ENCODE results near the gene ZNF19.
A peak's percentile ranks its signal among the peaks of the same experiment; 100 is the strongest.

Gene ZNF19

DNA sequence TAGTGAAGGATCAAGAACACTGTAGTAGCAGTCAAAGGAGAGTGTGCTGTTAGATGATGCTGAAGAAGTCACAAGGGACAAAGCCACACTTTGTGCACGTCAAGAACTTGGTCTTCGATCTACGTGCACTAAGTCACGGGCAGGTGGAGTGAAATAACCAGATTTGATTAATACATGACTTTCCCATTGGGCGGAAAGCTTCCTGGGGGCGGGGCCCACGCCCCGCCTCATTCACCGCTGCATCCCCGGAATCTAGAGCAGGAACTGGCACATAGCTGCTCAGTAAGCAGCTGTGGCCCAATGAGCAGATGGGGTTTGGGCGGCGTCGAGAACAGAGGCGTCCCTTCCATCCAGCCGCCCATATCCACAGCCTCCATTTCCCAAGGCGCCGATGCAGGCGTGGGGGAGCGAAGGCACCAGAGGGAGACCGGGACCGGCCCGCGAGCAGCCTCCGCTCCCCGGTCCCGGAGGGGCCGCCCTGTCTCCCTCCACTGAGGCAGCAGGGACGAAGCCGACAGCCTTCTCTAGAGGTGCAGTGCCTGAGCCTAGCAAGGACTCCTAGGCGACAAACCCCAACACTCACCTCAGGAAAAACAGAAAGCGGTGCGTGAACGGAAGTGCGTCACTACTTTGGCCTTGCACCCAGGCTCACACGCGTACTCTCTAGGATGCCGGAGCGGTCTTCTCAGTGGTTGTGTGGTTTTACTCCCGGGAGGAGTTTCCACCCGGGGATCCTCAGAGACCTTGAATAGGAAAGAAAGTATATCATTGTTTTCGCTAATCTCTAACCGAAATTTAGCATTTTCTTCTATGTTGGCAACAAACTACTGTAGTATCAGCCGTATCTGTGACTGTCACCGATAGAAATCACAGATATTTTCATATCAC is 4.9 kb downstream of the ZNF19 start:
- peak; percentile 64 for DNase-seq

DNA sequence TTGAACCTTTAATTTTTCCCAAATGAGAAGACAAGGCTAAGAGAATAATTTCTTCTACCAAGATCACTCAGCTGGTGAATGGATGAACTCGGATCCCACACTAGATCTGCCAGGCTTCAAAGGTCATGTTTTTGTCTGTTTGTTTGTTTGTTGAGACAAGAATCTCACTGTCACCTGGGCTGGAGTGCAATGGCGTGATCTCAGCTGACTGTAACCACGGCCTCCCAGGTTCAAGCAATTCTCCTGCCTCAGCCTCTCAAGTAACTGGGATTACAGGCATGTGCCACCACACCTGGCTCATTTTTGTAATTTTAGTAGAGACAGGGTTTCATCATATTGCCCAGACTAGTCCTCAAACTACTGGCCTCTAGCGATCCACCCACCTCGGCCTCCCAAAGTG is 6.6 kb downstream of the ZNF19 start:
- no peak for DNase-seq

DNA sequence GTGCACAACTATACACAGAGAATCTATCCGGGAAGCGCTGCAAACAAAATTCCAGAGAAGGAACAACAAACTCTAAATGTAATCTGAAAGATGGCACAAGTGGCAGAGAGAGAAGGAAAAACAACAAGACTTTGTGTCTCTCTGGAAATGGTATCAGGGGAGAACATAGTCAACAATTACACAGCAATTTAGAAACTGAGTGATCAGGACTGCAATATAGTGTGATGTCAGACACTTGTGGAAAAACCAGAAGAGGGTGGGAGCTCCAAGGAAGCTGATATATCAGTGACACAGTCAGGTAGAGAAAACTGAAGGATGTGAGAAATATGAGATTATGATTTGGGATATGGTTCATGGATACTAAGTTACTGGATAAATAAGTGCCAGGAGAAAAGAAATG is 8.2 kb downstream of the ZNF19 start:
- no peak for DNase-seq

DNA sequence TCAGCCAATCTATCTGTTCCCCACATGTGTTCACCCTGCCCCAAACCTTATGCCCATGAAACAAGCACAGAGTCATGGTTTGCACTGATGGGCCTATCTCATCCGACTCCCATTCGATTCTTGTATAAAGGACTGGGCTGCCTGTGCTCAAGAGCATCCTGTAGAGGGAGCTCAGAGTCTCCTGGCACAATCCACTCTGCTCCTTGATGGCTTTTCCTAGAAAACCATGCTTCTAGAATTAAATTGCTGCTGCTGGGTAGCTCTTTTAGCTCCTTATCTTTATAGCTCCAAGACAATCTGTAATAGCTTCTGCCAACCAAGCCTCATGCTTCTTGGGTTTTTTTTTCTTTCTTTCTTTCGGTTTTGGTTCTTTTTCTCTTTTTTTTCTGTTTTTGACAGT is 9.7 kb downstream of the ZNF19 start:
- DNase-seq: no peak

DNA sequence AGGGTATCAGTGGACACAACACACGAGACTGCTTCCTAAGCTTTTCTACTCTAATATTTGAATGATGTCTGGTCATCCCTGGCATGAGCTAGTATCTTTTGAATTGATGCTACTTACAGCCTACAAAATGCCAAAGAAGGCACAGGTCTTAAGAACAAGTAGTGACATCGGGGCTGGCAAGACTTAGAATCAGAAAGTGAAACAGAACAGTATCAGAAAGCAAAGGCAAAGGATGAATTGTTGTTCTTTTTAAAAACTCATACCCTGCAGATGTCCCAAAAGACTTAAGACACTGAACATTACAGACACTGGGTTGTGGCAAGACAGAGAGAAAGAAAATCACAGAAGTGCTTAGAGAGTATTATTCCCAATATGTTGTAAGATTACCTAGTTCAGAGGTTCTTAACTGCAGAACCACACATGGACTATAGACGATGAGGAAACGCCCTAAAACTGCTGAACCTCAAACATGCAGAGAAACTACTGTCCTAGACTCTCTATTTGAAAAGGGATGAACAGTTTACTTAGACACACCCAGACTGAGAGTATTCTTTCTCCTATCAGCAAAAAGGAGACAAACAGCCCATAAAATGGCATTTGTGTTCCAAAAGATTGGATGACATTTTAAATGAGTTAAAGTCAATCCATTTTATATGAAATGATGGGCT is 12.5 kb downstream of the ZNF19 start:
- DNase-seq: no peak

DNA sequence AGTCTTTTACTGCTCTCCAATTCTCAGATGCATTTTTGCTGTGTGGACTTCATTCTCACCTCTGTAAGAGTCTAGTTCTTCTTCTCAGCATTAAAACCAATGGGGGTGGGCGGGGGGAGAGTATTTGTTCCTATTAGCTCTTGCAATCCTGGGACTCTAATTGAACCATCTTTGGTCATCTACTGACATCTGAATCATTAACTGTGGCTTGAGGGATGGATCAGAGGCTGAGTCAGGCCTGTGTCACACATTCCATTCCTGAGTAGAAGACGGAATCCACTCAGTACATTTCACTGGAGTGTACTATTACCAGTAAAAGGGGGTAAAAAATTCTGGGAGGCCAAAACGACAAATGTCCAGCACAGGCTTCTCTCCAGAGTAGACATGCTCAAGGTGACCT is 14.3 kb downstream of the ZNF19 start:
- DNase-seq: no peak

DNA sequence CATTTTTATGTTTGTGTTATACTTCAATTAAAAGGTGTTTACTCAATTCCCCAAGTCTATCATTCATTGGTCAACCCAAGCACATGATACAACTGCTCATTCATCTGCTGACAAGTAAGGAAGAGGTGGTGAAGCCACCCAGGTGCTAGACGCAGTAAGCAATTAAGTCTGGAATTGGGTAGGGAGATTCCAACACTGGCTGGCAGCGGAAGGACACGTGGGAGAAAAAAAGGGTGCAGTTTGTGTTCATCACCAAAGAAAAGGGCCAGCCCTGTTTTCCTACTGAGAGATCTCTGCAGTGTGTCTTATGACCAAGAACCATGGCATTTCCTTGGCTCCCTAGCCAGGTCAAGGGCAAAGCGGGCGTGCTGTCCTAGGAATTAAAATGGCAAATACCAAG is 15.2 kb downstream of the ZNF19 start:
- no peak for DNase-seq

DNA sequence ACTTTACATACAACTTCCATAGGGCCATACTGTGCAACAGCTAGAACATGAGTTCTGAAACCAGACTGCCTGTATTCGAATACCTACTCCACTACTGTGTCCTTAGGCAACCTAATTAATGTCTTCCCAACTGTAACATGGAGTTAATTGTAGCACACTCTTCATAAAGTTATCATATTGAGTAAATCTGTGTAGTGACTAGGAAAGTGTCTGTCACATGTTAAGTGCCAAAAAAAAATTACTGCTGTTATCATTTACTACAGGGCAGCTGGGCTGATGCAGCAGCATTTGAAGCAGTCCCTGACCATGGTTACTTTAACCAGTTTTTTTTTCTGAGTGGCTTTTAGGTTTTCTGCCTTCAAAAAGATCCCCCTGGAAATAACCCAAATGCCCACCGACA is 16.2 kb downstream of the ZNF19 start:
- no peak for DNase-seq

DNA sequence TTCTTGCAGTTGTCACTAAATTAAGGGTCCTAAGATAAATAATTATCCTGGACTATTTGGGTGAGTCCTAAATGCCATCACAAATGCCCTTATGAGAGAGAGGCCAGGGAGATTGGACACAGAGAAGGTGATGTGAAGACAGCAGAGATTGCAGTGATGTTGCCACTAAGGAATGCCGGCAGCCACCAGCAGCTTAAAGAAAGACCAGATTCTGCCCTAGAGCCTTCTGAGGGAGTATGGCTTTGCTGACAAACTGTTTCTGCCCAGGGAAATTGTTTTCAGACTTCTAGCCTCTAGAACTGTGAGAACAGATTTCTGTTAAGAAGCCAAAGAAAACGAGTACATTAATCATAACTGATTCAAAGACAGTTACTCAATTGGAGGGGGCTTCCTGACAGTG is 17.1 kb downstream of the ZNF19 start:
- DNase-seq: no peak

DNA sequence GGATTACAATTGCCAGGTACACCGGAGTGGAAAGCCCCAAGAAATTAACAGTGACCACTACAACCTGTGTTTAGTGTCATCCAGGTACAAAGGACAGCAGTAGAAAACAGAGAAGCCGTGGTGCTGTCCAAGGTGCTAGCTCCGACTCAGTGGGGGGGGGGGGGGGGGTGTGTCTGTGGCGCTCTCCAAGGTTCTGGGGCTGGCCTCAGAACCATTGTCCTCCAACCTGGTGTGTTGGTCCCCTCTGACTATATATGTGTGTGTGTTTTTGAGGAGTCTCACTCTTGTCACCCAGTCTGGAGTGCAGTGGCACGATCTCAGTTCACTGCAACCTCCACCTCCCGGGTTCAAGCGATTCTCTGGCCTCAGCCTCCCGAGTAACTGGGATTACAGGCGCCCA is 21.3 kb downstream of the ZNF19 start:
- DNase-seq: peak; percentile 7

DNA sequence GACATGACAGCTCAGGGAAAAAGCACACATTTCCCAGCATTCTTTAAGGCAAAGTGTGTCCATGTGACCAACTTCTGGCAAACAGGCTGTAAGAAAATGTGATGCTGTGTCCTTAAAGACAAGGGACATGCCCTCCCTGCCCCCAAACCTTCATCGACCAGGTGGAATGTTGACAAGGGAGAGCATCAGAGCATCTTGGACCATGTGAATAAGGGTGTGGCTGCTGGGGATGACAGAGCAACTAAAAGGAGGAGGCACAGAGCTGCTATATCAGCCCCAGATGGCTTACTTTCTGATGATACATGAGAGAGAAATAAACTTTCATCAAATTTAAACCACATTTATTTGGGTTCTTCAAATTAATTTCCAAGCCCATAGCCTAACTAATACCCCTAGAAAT is 24.9 kb downstream of the ZNF19 start:
- DNase-seq: no peak

DNA sequence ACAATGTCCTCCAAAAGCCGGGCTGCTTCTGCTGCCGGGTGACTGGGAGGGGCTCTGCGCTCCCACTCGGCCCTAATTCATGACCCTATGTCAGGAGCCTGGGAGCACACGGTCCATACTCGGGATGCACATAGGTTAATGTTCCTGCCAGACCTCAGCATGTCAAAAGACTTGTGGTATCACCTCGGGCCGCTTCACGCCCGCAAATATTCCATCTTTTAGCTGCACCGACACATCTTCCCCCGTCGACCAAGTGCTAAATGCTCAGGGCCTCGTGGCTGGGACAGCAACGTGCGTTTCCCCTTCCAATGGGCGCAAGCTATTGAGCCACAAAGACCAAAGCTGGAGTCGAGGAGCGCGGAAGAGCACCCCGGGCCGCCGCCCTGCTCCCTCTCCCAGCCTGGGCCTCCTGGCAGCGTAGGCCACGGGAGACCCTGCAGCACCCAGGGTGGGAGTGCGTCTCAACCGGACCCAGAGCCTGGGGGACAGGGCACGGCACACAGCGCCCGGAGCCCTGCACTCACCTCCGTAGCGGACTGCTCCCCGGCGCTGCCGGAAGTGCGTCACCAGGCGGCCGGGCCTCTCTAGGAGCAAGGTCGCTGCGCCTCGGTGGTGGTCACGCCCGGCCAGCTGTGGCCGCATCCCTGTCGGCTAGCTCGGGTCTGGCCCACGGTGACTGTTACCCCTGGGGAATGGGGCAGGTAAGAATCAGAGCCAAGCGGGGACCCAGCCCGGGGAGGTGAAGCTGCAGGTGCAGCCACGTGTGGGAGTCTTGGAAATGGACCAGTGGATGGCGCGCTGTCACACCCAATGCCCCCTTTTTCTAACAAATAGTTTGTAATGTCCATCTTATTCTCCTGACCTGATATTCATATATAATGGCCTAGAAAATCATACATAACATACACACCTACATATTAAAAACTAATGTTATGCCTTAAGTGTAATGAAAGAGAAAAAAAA is 27.2 kb downstream of the ZNF19 start, which contains the start of gene ZNF23:
ZNF23 (minus strand) TSS at position 562 of the 963 bp plus-strand sequence. CDS start 5,451 bp downstream, outside the sequence.
- DNase-seq: peak; percentile 68

DNA sequence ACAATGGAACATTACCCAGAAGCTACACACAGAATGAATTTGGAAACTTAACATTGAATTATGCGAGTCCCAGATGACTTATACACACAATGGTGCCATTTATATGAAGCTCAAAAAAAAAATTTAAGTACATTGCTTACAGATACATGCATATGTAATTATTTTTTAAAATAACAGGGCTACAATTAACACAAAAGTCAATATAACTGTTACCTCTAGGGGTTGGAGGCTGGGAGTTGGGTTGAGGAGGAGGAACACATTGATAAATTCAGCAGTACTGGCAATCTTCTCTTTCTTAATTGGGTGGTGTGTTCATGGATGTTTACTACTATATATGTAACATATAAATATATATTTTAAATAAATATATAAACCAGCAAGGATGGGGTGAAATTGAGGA is 28.2 kb downstream of the ZNF19 start:
- DNase-seq: no peak

DNA sequence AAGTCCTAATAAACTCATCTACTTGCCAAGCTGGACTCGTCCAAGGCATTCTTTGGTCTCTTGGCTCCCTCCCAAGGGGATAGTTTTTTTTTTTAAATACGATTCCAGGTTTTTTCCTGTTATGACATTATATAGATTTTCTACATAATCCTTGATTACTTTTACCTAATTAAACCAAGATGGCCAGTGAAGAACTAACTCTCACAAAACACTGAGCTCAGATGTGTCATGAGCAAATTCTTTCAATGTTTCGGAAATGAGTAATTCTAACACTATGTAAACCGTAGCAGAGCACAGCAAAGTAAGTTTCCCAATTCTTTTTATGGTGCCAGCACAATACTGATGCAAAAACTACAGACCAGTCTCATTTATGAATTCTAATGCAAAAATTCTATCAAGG is 28.9 kb downstream of the ZNF19 start:
- DNase-seq: no peak

DNA sequence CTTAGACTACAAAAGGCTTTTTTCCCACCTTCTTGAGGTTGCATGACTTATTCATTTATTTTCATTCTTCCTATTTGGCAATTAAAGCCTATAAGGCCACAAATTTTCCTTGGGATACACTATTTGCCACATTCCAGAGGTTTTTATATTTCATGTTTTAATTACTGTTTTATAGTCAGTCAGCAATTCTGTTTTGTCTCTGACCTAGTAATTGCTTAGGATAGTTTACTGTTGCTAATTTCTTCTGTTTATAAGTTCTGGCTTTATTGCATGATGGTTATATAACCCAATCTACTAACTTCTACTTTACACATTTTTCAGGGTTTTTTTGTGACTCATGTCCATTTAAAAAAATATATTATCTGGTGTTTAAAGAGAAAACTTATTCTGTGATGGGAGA is 29.6 kb downstream of the ZNF19 start:
- no peak for DNase-seq

DNA sequence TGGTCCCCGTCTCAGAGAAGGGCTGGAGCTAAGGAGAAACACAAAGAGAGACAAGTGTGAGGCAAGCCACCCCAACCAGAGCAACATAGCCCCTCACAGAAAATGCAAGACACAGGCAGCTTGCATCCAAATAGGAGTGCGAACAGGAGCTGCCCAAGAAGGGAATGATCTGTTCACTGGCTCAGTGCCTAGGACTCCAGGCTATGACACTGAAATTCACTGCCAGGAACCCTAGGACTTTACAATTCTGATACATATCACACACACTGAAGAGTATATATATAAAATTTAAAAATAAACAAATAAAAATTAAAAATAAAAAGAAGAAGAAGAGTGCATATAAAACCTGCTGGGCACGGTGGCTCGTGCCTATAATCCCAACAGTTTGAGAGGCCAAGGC is 32.3 kb downstream of the ZNF19 start:
- no peak for DNase-seq

DNA sequence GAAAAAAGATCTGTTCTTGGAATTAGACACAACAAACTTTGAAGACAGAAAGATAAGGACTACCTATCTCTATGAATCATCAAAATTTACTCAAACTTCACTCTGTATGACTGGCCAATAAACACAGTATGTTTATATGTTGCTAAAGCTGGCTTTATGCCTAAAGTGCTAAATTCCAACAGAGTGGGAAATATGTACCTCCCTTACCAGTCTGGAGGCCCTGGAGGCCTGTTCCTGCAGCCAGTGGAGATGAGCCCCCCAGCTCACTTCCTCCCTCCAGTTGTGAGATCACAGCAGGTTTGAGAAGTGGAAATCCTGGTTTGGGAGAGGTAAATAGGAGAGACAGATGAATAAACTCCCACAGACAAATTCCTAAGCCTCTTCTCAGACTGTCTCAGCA is 36.1 kb downstream of the ZNF19 start:
- DNase-seq: no peak

DNA sequence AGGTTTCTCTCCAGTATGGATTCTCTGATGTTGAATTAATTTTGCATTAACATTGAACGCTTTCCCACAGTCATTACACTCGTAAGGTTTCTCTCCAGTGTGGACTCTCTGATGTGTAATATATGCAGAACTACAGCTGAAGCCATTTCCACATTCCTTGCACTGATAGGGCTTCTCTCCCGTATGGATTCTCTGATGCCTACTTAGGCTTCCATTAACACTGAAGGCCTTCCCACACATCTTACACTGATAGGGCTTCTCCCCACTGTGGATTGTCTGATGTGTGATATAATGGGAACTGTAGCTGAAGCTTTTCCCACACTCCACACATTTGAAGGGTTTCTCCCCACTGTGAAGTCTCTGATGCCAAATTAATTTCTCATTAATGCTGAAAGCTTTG is 40.1 kb downstream of the ZNF19 start:
- no peak for DNase-seq

DNA sequence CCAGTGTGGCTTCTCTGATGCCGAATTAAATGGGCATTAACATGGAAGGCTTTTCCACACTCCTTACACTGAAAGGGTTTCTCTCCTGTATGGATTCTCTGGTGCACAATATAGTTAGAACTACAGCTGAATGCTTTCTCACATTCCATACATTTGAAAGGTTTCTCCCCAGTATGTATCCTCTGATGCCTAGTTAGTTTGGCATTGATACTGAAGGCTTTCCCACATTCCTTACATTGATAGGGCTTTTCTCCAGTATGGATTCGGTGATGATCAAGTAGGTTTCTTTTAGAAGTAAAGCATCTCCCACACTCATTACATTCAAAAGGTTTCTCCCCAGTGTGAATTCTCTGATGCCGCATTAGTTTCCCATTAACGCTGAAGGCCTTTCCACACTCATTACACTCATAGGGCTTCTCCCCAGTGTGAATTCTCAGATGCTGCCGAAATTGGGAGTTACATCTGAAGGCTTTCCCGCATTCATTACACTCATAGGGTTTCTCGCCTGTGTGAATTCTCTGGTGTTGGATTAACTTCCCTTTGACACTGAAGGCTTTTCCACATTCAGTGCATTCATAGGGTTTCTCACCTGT is 40.8 kb downstream of the ZNF19 start:
- DNase-seq: no peak

DNA sequence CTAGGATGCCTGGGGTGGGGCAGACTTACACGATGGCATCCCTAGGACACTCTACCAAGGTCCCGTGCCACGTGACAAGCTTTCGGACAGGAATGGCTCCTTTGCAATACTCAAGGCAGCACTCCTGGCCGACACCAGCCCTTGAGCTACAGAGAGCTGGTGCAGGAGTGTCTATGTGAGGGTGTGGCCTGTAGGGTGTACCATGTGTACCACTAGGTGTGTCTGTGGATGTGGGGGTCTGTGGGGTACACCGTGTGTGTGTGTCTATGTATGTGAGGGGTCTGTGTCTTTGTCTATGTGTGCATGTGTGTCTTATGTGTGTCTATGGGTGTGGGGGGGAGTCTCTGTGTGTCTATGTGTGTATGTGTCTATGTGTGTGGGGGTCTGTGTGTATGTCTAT is 45.4 kb downstream of the ZNF19 start:
- no peak for DNase-seq

DNA sequence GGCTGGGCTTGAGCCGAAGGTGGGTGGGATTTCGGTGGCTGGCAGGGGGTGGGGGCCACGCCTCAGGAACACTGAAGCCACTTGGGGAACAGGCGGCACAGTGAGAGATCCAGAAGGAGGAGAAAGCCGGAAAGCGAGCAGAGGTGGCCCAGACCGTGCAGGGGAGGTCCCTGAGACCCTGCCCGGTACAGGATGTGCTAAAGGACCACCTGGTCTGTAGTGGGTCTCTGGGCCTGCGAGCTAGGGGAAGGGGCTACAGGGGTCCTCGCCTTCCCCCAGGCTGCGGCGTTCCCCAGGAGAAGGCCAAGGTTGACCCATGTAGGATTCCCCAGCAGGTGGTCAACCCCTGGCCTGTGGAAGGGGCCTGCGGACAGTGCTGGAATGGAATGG is 47.1 kb downstream of the ZNF19 start, which contains the start of gene TLE7:
TLE7 (minus strand) TSS at position 4 of the 390 bp plus-strand sequence. CDS start 8,730 bp downstream, outside the sequence.
- DNase-seq: no peak

DNA sequence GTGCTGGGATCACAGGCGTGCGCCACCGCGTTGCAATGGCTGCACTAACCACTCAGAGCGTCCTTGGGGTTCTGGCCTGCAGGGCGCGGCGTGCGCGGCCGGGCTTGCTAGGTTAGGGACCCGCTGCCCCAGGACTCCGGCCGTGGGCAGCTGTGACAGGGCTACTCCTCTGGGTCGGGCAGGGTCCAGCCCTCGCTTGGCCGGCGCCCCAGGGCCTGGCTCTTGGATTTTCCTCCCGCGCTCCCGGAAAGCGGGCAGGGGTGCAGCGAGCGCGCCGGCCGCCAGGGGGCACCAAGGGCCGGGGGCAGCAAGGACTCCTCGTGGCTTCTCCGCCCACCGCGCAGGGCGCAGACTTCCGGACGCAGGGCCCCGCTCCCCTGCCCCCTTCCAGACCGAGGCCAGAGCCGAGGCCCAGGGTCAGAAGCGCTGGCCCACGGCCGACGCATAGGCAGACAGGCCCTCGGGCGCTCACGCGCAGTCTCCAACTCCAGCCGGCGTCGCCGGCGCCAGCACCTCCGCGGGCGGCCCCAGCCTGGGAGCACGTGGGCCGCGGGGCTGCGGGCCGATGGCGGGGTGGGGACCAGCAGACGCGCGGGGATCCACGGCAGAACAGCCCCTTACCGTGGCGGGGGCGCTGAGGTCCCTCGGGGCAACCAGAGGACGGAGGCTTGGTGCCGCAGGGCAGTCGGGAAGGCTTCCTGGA is 47.6 kb downstream of the ZNF19 start:
- DNase-seq: no peak
